BJ (cell line): Measurements from ENCODE around the gene HOXA5. TPM values are rescaled to one million over a fixed set of nuclear protein-coding genes. Genes with fewer than 3 reads are reported as not detected.
A peak's percentile ranks its signal among the peaks of the same experiment; 100 is the strongest.

Experiments
- CTCF ChIA-PET: fragments of 350-600 bp; formaldehyde crosslinking; extraction: SDS; loops from one replicate; lab custom pipeline; 2021; ENCODE audit warnings: antibody characterized with exemption, inconsistent platforms; lab: Yijun Ruan, JAX
- POLR2A ChIA-PET: fragments of 300-600 bp; sonication (Branson Sonifier 250); formaldehyde crosslinking; extraction: SDS; loops from one replicate; lab custom pipeline; 2021; ENCODE audit warnings: antibody characterized with exemption; lab: Charles Lee
- DNase-seq: peaks from one replicate; pipeline ENCODE4 v3.0.0-alpha.2; 2011; ENCODE audit warnings: low read depth
- H3K27me3 ChIP-seq: 2 replicates; pipeline ENCODE4 v1.6.0; 2011; ENCODE audit warnings: low read length; ENCODE audit not compliant: control insufficient read depth, insufficient read depth
- H3K36me3 ChIP-seq: 2 replicates; pipeline ENCODE4 v1.5.1; 2011; ENCODE audit warnings: low read length; ENCODE audit not compliant: control insufficient read depth, insufficient read depth
- H3K4me3 ChIP-seq: 2 replicates; pipeline ENCODE4 v1.5.1; 2011; ENCODE audit warnings: low read depth, mild to moderate bottlenecking, control low read depth, low read length
- CTCF ChIP-seq: IDR thresholded peaks from 2 replicates; pipeline ENCODE4 v1.5.1; 2011; ENCODE audit warnings: low read depth, mild to moderate bottlenecking, control low read depth, inconsistent platforms, low read length, moderate library complexity; ENCODE audit not compliant: insufficient read depth
- polyA plus RNA-seq: library from polyadenylated mRNA; depleted of rRNA; stranded (reverse); fragments of >200 nt; gene quantifications from 2 replicates; pipeline ENCODE4 v1.2.3, GENCODE V29; 2011

The HOXA5 gene
- polyA plus RNA-seq, 1 experiment = 1.2 TPM

DNA sequence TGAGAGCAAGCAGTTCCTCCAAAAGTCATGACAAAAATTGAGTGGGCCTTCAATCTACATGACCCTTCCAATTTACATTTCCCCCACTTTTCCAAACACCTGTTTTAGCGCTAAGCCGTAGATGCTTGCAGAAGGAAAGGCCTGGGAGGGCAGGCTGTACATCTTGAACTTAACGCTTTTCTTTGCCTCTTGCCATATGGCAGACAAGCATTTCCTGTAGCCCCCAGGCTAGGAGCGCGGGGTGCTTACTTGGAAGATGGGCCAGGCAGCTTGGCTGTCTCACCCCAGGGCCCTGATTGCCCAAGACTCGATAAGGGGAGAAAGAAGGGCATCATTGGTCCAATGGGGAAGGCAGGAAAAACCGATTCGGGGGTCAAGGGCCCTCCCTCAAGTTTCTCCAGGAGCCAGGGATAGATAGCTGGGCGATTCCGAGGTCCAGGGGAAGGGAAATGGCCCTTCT, 28.9 kb upstream of the HOXA5 start:
- no peak for DNase-seq
- ChIA-PET POLR2A (interaction anchor here (1.1 to 1.3 kb wide), 2 partner anchors 15 to 23 kb away, joined by 6 to 8 read pairs; no protein-coding TSS in a partner anchor), CTCF (interaction anchor here (0.8 to 16.1 kb wide), 8 partner anchors 7 to 905 kb away, joined by 3 to 187 read pairs (median 4); partner anchors contain the start of gene HOXA11)
- no peak for TF ChIP-seq CTCF
- Histone ChIP-seq H3K27me3 (no peaks in the 10 kb centered on the region), H3K36me3 (peaks cover 15% of the 10 kb centered on the region), H3K4me3 (peak overlapping the region; percentile 72)

- ChIA-PET CTCF (interaction anchor here (1.4 to 16.1 kb wide), 4 partner anchors 8 to 23 kb away, joined by 3 to 187 read pairs (median 28); partner anchors contain the start of gene HOXA11), POLR2A (interaction anchor here (1.3 kb wide), 1 partner anchor 15 kb away, joined by 8 read pairs; no protein-coding TSS in a partner anchor)
- peak overlapping the region; percentile 72 for H3K4me3 ChIP-seq
- DNase-seq = no peak
- 0 out of 2 replicates have a peak, but pooled peaks have one; percentile 5 for TF ChIP-seq CTCF
- H3K27me3 ChIP-seq = no peaks in the 10 kb centered on the region
- H3K36me3 ChIP-seq = peaks cover 13% of the 10 kb centered on the region
These were observed 28.3 kb upstream of the HOXA5 start for GRCh38 chr7:27171637-27172314.

- H3K4me3 ChIP-seq = peak overlapping the region; percentile 72
- CTCF ChIA-PET = interaction anchor here (1.4 to 16.1 kb wide), 4 partner anchors 8 to 23 kb away, joined by 3 to 187 read pairs (median 28); partner anchors contain the start of gene HOXA11
- H3K36me3 ChIP-seq = peaks cover 13% of the 10 kb centered on the region
- DNase-seq = no peak
- POLR2A ChIA-PET = no interaction called here
- H3K27me3 ChIP-seq = no peaks in the 10 kb centered on the region
- TF ChIP-seq CTCF = no peak
These were observed 27.8 kb upstream of the HOXA5 start for GRCh38 chr7:27171325-27171636.

DNA sequence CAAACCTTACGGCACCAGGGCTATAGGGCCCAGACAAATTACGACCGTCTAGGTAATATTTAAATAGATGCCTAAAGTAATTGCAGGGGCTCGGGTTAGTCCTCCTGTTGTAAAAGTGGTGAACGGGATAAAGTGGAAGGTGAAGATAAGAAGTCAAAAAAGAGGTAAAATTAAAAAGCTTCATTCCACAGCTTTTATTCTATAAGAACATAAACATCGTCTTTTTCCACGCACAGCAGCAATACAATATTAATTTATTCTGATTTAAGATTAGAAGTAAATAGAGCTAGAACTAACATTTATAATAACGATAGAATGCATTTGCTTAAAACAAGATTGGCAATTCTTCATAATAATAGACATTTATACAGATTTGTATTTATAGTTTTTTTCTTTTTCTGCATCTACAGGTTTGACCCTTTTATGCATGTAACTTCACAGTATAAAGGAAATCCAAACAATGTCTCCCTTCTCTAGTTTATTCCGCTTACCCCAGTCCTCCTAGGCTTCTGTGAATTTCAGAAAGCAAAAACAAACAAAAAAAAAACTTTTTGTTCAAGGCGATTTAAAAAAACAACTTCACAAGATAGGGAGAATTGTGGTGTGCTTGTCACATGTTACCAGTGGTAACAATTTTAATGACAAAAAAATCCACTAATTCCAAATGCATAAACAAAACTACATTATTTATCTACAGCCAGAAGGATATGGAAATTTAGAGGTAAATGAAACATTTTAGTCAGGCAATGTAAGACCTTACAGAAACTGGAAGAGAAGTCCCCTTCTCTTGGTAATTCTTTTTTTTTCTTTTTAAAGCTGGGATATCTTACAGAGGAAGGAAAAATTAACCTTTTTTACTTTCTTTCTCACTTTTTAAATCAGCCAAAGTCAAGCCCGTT, 27.2 kb upstream of the HOXA5 start:
- H3K4me3 ChIP-seq = peak overlapping the region; percentile 72
- POLR2A ChIA-PET = interaction anchor here (0.5 kb wide), 1 partner anchor 176 kb away, joined by 3 read pairs; no protein-coding TSS in a partner anchor
- no peak for DNase-seq
- CTCF ChIA-PET = interaction anchor here (1.4 to 16.1 kb wide), 4 partner anchors 9 to 24 kb away, joined by 3 to 187 read pairs (median 28); partner anchors contain the start of gene HOXA11
- peaks cover 13% of the 10 kb centered on the region for H3K36me3 ChIP-seq
- no peaks in the 10 kb centered on the region for H3K27me3 ChIP-seq
- TF ChIP-seq CTCF = no peak
